ENCODE results near the gene GOLGA8S.
"Not testable (repeated sequence)": the region's sequence is repeated elsewhere in the genome, so short reads cannot be mapped to it uniquely, and the experiment has no call there.

Gene GOLGA8S

DNA sequence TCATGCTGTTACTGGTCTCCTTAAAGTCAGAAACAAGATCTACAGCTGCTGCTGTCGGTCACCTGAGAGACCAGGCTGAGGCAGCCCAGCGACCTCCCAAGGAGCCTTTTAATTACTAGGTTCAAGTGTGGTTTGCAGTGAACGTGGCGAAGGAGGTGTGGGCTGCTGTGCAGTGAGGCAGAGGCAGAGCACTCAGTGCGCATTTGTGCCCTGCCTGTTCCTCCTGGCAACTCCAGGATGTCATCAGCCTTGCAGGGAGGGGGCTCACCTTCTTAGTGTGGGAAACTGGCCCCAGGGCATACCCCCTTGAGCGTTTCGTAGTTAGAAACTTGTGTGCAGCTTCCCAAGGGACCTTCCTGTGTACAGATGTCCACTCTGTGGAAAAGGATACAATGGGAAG lies 26.6 kb downstream of the GOLGA8S start:
- H3K9me3 Mint-ChIP-seq; H3K4me1 Mint-ChIP-seq; H3K36me3 Mint-ChIP-seq; DNase-seq (ENCODE audit: low spot score in 2 of 2); H3K27ac Mint-ChIP-seq; ATAC-seq; H3K4me3 Mint-ChIP-seq: not testable (repeated sequence)

DNA sequence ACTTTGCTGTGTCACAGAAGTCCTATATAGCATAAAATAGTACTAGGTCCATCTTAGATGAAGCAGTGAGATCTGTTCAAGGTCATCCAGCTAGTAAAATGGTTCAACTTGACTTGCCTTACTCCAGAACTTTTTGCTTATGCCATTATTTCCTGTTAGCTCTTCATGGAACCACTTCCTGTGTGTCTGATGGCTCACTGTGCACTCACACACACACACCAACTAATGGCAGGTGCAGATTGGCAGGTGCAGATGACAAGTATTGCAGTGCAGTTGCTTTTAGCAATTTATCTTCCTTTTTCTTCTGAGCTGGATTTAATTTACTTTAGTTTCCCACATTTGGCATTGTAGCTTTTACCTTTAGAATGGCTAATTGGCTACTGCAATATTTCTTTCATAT lies 29.8 kb downstream of the GOLGA8S start:
- no peaks in the 10 kb centered on the region for H3K9me3 Mint-ChIP-seq
- no peaks in the 10 kb centered on the region for H3K36me3 Mint-ChIP-seq
- DNase-seq (ENCODE audit: low spot score in 2 of 2) (no peak), ATAC-seq (no peak)
- no peak overlapping the region for H3K4me3 Mint-ChIP-seq
- H3K4me1 Mint-ChIP-seq: no peaks in the 10 kb centered on the region
- no peak overlapping the region for H3K27ac Mint-ChIP-seq

DNA sequence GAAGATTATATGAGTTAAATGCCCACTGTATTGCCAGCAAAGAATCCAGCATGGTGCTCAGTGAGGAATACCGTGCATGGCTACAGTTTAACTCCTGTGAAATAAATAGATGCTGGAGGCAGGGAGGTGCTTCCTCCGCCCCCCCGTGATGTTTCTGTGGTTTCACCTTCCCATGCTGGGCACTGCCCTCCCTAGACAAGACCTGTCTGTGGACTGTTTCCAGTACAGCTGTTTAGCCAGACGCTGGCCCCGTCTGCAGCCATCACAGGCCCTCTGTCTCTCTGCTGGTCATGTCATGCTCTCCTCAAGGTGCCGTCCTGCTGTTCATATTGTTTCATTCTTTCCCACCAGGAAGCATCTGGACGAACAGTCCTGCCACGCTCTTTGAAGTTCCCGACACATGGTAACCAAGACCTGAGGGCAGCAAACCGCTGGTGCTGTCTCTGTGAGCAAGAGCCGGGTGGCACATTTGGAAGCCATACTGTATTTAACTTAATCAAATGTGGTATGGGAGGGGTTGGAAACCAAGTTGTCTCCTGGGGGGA lies 31.4 kb downstream of the GOLGA8S start:
- Mint-ChIP-seq H3K27ac (no peak overlapping the region), H3K4me1 (no peaks in the 10 kb centered on the region), H3K36me3 (no peaks in the 10 kb centered on the region), H3K4me3 (no peak overlapping the region), H3K9me3 (no peaks in the 10 kb centered on the region)
- DNase-seq (ENCODE audit: low spot score in 2 of 2) (no peak), ATAC-seq (no peak)

DNA sequence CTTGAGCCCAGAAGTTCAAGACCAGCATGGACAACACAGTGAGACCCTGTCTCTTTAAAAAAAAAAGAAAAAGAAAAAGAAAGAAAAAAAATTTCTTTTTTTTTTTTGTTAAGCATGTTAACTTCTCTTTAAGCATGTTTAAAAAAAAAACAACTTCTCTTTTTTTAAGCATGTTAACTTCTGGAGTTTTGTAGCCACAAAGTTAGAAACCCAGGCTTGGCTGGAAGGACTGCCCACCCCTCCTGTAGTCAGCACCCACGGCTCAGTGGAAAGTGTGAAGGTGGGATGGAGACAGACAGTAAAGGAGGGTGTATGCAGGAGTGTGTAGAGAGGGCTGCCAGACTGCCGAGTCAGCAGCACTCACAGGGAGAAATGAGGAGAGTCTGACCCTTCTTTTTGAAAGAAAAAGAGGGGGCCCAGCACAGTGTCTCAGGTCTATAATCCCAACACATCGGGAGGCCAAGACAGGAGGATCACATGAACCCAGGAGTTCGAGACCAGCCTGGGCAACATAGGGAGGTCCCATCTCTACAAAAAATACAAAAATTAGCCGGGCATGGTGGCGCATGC lies 33.2 kb downstream of the GOLGA8S start:
- ATAC-seq (no peak), DNase-seq (ENCODE audit: low spot score in 2 of 2) (no peak)
- no peaks in the 10 kb centered on the region for H3K4me1 Mint-ChIP-seq
- H3K9me3 Mint-ChIP-seq: no peaks in the 10 kb centered on the region
- no peak overlapping the region for H3K4me3 Mint-ChIP-seq
- no peaks in the 10 kb centered on the region for H3K36me3 Mint-ChIP-seq
- H3K27ac Mint-ChIP-seq: no peak overlapping the region

DNA sequence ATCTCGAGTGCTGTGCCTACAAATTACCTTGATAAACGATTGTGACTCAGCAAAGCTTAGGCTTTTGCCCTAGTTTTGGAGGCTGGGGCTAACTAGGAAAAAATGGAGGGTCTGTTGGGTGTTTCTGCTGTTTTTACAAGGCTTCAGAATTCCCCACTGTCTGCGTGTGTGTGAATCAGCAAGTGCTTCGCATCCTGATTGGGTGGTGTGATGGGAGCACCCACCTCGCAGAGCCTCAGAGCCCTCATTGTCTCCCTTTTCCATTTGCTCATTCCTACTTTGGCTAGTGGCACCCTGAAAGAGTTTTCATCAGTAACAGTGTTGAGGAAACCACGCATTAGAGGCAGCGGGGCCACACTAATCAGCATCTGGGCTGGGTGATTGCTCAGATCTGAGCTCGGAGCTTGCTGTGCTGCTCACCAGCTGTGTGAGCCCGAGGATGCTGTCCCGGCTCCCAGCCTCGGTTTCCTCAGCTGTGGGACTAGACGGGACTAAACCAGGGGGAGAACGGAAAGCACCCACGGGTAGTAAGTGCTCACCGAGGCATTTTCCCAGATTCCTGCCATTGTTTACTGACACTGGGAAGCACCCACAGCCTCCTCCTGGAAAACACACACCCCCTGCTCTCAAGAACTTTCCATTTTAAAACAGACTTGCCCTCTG lies 40.6 kb downstream of the GOLGA8S start:
- Mint-ChIP-seq H3K27ac (no peak overlapping the region), H3K9me3 (no peaks in the 10 kb centered on the region), H3K36me3 (no peaks in the 10 kb centered on the region), H3K4me3 (no peak overlapping the region), H3K4me1 (no peaks in the 10 kb centered on the region)
- ATAC-seq (no peak), DNase-seq (ENCODE audit: low spot score in 2 of 2) (no peak)

DNA sequence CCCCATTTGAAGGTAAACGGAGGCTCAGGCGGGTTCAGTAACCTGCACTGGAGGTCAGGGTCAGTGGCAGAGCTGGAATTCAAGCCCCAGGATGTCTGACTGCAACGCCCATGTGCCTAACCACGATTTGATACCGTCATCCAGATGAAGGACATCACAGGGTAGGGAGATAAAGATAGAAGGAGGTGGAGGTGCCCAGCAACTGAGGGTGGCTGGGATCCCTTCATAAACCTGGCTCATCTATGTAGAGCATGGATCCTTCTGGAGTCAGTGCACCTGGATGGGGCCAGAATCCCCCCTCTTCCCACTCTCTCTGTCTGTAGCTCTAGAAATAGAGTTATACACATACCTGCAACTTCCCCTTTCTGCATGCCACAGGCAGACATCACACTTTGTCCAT lies 41.3 kb downstream of the GOLGA8S start:
- Mint-ChIP-seq H3K4me3 (no peak overlapping the region), H3K36me3 (no peaks in the 10 kb centered on the region), H3K9me3 (no peaks in the 10 kb centered on the region), H3K27ac (no peak overlapping the region), H3K4me1 (no peaks in the 10 kb centered on the region)
- ATAC-seq (no peak), DNase-seq (ENCODE audit: low spot score in 2 of 2) (no peak)

DNA sequence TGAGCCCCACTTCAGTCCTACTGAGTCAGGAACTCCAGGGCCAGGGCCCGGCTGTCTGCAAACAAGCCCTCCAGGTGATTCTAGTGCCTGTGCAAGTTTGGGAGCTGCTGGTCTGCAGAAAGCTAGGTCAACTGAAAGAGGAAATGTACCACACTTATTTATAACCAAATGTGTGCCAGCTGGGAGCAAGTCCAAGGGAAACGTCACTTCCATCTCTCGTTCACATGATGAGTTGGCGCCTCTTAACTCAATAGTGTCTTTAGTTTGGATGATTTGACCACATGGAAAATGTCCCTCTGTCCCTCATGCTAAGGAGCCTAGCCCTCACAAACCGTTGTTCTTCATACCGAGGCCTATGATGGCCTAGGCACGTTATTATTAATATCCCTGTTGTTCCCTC lies 43.2 kb downstream of the GOLGA8S start:
- H3K27ac Mint-ChIP-seq: no peak overlapping the region
- ATAC-seq: no peak
- H3K9me3 Mint-ChIP-seq: no peaks in the 10 kb centered on the region
- H3K4me1 Mint-ChIP-seq: no peaks in the 10 kb centered on the region
- no peaks in the 10 kb centered on the region for H3K36me3 Mint-ChIP-seq
- DNase-seq (ENCODE audit: low spot score in 2 of 2): no peak
- H3K4me3 Mint-ChIP-seq: no peak overlapping the region

DNA sequence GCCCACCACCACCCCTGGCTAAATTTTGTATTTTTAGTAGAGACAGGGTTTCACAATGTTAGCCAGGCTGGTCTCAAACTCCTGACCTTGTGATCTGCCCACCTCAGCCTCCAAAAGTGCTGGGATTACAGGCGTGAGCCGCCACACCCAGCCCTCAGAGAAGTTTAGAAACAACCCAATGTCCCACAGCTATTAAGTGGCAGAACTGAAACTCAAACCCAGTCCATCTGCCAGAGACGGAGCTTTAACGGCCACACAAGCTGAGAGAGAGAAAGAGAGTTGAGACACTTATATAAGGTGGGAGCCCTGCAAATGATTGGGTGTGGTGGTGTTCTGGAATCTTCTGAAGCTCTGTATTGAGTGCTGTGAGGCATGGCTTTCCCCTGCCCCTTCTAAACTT lies 43.8 kb downstream of the GOLGA8S start:
- not testable (repeated sequence) for H3K4me3 Mint-ChIP-seq; H3K4me1 Mint-ChIP-seq; H3K36me3 Mint-ChIP-seq; H3K27ac Mint-ChIP-seq; DNase-seq (ENCODE audit: low spot score in 2 of 2); ATAC-seq; H3K9me3 Mint-ChIP-seq

DNA sequence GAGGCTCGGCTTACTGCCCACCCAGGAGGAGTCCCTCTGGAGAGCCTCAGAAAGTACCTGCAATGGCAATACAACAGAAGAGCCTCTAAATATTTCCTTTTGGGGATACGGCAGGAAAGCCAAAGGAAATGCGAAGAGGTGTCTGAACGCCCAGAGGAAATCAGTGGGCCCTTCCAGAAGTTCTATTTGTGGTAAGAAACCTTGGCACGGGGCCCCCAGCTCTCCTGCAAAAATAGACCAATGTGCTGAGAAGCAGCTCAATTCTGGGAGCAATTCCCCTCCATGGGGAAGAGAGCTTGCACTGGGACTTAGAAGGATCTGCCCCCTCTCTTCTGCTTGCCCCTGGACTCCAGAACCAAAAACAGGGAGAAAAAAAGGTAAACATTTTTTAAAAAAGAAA lies 44.7 kb downstream of the GOLGA8S start:
- not testable (repeated sequence) for H3K27ac Mint-ChIP-seq; H3K9me3 Mint-ChIP-seq; H3K36me3 Mint-ChIP-seq; H3K4me1 Mint-ChIP-seq; ATAC-seq; DNase-seq (ENCODE audit: low spot score in 2 of 2); H3K4me3 Mint-ChIP-seq

DNA sequence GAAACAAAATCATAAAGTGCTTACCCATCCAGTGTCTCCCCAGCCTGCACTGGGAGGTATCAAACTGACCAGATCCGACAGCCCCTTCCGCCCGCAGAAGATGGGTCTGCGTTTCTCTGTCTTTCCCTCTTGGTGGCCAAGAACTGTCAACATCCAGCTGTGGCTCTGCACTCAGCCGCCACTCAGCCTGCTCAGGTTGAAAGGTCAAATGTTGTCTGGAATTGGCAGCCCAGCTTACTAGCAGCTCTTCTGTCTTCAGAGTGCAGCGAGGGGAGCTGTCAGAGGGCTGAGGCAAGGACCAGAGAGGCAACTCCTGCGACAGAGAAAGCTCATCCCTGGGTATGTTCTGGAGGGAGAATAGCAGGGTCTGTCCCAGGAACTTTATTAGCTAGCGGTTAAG lies 47.1 kb downstream of the GOLGA8S start:
- Mint-ChIP-seq H3K4me1 (no peaks in the 10 kb centered on the region), H3K4me3 (no peak overlapping the region), H3K36me3 (no peaks in the 10 kb centered on the region), H3K9me3 (no peaks in the 10 kb centered on the region), H3K27ac (no peak overlapping the region)
- no peak for ATAC-seq
- no peak for DNase-seq (ENCODE audit: low spot score in 2 of 2)

DNA sequence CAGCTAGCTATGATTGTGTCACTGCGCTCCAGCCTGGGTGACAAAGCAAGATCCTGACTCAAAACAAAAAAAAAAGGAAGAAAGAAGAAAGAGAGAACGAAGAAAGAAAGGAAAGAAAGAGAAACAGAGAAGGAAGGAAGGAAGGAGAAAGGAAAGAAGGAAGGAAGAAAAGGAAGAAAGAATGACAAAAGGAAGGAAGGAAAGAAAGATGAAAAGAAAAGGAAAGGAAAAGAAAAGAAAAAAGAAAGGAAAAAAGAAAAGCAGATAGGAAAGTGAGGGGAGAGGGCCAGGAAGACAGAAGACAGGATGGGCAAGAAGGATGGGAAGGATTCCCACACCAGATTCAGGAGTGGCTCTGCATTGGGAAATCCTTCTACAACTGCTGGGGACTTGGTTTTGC lies 47.6 kb downstream of the GOLGA8S start:
- no peak overlapping the region for H3K27ac Mint-ChIP-seq
- no peaks in the 10 kb centered on the region for H3K4me1 Mint-ChIP-seq
- ATAC-seq (no peak), DNase-seq (ENCODE audit: low spot score in 2 of 2) (no peak)
- H3K4me3 Mint-ChIP-seq: no peak overlapping the region
- H3K36me3 Mint-ChIP-seq: no peaks in the 10 kb centered on the region
- H3K9me3 Mint-ChIP-seq: no peaks in the 10 kb centered on the region

DNA sequence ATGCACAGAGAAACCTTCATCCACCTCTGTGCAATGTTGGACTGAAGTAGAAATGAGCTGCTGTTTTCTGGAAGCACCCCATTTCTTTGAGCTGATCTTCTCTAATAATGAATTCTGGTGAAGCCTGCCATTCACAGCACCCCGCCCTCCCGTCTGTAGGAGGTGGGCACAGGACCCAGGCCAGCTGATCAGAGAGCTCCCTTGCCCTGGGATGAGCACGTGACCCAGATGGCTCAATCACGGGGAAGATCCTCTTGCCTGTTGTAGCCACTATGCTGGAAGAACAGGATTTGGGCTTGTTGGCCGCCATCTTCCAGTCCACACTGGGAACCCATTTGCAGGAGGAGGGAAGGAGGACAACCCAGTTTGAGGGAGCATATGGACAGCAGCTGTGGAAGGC lies 48.0 kb downstream of the GOLGA8S start:
- no peaks in the 10 kb centered on the region for H3K9me3 Mint-ChIP-seq
- no peaks in the 10 kb centered on the region for H3K4me1 Mint-ChIP-seq
- H3K4me3 Mint-ChIP-seq: no peak overlapping the region
- ATAC-seq (no peak), DNase-seq (ENCODE audit: low spot score in 2 of 2) (no peak)
- H3K27ac Mint-ChIP-seq: no peak overlapping the region
- no peaks in the 10 kb centered on the region for H3K36me3 Mint-ChIP-seq

DNA sequence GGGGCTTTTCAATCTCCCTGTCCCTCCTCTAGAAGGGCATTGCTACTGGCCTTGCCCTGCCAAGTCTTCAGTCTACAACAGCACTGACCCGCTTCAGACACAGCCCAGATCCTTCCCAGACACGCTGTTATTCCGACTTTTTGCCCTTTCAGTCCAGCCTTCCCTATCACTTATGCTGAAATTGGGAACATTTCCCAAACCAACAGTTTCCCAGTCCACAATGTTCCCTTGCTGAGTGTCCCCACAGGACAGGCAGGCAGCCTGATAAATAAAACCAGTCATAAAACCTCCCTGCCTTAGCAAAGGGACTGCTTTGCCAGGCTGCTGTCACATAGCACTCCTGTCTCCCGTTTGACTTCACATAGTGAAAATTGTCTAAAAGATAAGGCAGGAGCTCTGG lies 49.0 kb downstream of the GOLGA8S start:
- H3K9me3 Mint-ChIP-seq: no peaks in the 10 kb centered on the region
- no peaks in the 10 kb centered on the region for H3K36me3 Mint-ChIP-seq
- DNase-seq (ENCODE audit: low spot score in 2 of 2) (no peak), ATAC-seq (no peak)
- no peak overlapping the region for H3K27ac Mint-ChIP-seq
- H3K4me1 Mint-ChIP-seq: no peaks in the 10 kb centered on the region
- H3K4me3 Mint-ChIP-seq: no peak overlapping the region

DNA sequence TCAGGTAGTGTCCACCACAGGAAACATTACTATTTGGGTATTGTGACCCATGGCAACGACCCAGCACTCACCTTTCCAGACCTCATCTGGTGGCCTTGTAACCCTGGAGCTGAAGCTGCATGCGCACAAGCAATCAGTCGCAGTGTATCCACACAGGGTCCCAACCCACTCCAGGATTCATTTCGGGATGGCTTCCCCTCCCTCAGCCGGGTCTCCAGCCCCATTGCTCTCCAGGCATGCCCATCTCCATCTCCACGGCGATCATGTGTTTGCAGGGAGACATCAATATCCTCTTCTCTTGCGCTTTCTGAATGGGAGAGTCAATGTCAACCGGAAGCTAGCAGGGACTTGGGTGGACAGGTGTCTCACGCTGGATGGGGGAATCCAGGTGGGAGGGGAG lies 57.3 kb downstream of the GOLGA8S start:
- H3K4me1 Mint-ChIP-seq: no peaks in the 10 kb centered on the region
- H3K9me3 Mint-ChIP-seq: peaks cover 3% of the 10 kb centered on the region
- no peak for DNase-seq (ENCODE audit: low spot score in 2 of 2)
- H3K36me3 Mint-ChIP-seq: no peaks in the 10 kb centered on the region
- H3K27ac Mint-ChIP-seq: no peak overlapping the region
- no peak for ATAC-seq
- H3K4me3 Mint-ChIP-seq: no peak overlapping the region

DNA sequence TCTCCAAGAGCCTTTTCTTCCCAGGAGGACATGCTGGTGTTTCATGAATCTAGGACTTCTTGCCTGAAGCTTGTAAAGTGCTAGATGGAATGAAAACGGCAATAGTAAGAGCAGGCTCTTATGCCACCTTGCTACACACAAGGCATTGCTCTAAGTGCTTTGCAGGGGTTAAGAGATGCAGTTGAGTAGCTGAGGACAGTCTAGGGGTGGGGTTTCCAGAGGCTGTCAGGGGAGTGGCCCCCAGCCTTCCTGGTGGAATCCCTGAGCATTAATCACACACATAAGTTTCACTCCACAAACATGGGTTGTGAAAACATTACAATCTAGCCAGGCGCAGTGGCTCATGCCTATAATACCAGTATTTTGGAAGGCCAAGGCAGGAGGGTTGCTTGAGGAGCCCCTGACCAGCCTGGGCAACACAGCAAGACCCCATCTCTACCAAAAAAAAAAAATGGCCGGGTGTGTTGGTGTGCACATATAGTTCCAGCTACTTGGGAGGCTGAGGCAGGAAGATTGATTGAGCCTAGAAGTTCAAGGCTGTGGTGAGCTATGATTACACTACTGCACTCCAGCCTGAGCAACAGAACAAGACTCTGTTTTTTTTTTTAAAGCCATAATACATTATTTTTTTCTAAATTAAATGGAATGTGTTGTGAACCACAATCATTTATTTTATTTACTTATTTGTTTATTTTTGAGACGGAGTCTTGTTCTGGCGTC lies 58.5 kb downstream of the GOLGA8S start:
- not testable (repeated sequence) for H3K27ac Mint-ChIP-seq; H3K4me3 Mint-ChIP-seq; H3K4me1 Mint-ChIP-seq; H3K9me3 Mint-ChIP-seq; H3K36me3 Mint-ChIP-seq; ATAC-seq; DNase-seq (ENCODE audit: low spot score in 2 of 2)
